Inflammatory macrophage treated with lipopolysaccharide for 1 hour (primary cell): ENCODE results near the gene HLA-F.

Source experiments
- DNase-seq, 2 donors: peaks; one replicate each; pipeline ENCODE4 v3.0.0-alpha.2; 2020 to 2022

Gene HLA-F

DNA sequence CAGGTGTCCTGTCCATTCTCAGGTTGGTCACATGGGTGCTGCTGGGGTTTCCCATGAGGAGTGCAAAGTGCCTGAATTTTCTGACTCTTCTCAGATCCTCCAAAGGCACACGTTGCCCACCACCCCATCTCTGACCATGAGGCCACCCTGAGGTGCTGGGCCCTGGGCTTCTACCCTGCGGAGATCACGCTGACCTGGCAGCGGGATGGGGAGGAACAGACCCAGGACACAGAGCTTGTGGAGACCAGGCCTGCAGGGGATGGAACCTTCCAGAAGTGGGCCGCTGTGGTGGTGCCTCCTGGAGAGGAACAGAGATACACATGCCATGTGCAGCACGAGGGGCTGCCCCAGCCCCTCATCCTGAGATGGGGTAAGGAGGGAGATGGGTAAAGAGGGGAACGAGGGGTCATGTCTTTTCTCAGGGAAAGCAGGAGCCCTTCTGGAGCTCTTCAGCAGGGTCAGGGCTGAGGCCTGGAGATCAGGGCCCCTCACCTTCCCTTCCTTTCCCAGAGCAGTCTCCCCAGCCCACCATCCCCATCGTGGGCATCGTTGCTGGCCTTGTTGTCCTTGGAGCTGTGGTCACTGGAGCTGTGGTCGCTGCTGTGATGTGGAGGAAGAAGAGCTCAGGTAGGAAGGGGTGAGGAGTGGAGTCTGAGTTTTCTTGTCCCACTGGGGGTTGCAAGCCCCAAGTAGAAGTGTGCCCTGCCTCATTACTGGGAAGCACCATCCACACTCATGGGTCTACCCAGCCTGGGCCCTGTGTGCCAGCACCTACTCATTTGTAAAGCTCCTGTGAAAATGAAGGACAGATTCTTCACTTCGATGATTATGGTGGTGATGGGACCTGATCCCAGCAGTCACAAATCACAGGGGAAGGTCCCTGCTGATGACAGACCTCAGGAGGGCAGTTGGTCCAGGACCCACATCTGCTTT lies 2.0 kb downstream of the HLA-F start:
- DNase-seq: no peak

DNA sequence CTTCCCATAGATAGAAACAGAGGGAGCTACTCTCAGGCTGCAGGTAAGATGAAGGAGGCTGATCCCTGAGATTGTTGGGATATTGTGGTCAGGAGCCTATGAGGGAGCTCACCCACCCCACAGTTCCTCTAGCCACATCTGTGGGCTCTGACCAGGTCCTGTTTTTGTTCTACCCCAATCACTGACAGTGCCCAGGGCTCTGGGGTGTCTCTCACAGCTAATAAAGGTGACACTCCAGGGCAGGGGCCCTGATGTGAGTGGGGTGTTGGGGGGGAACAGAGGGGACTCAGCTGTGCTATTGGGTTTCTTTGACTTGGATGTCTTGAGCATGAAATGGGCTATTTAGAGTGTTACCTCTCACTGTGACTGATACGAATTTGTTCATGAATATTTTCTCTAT lies 2.8 kb downstream of the HLA-F start:
- DNase-seq: no peak

DNA sequence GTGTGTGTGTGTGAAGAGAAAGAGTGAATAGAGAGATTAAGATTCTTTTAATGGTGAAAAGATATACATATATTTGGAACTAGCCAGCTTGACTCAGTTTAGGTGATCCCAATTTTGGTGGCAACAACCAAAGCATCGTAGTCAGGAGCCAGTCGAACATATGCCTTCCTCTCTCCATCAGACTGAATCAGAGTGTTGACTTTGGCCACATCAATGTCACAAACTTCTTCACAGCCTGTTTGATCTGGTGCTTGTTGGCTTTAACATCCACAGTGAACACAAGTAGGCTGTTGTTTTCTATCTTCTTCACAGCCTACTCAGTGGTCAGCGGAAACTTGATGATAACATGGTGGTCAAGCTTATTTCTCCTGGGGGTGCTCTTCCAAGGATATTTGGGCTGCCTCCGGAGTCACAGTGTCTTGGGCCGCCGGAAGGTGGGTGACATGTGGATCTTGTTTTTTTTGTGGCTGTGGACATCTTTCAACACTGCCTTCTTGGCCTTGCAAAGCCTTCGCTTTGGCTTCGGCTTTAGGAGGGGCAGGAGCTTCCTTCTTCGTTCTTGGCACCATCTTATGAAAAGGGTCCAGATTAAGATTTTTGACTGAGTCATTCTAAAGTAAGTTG lies 3.4 kb downstream of the HLA-F start:
- DNase-seq: no peak

DNA sequence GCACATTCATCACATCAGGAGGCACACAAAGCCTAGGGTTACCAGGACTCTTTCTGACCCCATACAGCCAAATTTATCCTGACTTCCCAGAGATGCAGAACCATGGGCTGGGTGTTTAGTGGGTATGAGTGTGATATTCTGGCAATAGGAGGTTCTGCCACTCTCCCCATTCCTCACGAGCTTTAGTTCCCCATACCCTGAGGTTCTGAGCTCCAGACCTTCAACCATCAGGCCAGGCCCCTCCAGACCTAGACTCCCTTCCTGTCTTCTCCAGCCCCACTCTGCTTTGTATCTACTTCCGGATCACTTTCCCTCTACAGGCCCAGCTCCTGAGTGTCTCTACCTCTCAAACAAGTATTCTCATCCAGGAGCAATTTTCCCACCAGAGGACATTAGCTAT lies 4.4 kb downstream of the HLA-F start:
- no peak for DNase-seq

DNA sequence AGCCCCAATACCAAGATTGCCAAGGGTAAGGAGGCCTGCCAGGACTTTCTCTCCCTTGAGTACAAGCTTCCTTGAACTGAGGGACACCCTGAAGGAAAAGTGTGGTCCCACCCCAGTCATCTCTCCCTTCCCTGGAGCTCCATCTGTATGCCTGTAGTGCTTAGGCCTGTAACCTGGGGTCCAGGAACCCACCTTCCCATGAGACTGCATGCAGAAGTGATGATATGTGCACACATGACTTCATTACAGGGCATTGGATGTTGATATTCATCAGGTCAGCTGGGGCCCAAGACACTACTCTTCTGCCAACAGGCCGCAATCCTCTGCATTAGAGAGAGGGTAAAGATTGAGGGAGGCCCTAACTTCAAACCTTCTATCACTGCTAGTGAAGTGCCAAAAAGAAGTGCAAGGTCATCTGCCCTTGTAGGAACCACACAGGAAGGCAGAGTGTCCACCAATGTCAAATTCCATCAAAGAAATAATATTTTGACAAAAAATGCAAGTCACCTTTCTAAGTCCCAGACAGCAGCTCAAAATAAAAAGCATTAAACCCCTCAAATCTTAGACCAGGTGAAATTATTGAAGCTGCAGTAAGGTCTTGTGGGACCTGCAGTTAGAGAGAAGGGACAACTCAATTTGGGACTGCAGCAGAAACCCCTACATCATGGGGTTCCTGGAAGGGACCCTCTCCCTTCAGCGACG lies 5.1 kb downstream of the HLA-F start:
- DNase-seq: no peak

DNA sequence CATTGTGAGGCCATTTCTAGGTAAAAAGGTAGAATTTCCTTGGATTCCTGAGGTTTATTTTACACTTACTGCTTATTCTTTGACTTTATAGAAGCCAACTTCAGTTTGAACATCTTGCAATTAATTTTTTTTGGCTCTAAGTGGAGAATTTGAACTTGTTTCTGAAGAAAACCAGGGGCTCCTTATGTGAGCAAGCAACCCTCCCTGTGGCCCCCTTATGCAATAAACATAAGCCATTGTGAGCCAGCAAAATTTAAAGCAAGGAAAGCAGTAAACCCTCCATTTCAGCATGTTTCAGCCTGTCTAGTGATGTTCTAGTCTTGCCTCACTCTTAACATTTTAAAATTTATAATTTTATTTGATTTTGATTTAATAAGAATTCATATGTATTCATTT lies 5.6 kb downstream of the HLA-F start:
- DNase-seq: no peak

DNA sequence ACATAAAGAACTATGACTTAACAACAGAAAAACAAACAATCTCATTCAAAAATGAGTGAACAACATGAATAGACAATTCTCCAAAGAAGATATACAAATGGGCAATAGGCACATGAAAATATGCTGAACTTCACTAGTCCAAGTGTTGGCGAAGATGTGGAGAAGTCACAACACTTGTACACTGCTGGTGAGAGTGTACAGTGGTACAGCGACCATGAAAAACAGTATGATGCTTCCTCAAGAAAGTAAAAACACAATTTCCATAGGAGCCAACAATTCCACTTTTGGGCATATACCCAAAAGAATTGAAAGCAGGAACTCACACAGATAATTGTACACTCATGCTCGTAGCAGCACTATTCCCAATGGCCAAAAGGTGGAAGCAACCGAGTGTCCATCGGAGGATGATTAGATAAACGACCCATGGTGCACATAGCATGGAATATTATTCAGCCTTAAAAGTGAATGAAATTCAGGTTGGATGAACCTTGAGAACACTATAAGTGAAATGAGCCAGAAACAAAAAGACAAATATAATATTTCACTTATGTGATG lies 6.6 kb downstream of the HLA-F start:
- no peak for DNase-seq

DNA sequence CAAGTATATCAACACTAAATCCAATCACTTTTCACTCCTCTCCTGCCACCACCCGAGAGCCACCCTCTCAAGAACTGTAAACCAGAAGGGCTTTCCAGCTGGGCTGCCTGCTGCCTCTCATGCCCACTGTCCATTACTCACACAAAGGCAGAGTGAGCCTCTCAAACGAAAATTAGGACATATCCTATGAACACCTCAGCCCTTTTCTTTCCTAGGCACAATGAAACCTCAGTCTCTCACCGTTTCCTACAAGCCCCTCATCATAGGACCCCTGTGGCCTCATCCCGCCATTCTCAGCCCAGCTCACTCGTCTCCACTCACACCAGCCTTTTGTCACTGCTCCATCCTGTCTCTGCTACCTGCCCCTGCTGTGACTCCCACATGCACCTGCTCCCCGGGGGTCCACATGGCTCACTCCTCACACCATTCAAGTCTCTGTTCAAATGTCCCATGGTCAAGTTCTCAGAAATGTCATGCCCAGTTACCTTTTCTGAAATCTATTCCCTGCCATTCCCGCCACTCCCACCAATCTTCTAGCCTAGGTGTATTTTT lies 7.4 kb downstream of the HLA-F start:
- no peak for DNase-seq

DNA sequence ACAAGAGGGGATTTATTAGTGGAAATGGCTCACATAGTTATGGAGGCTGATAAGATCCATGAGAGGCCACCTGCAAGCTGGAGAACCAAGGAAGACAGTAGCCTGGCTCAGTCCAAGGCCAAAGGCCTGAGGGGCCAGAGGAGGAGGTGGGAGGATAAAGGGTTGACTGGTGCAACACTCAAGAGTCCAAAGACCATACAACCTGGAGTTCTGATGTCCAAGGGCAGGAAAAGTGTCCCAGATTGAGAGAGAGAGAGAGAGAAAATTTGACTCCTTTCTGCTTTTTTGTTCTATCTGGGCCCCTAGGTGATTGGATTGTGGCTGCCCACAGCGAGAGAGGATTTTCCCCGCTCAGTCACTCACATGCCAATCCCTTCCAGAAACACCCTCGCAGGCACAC lies 8.0 kb downstream of the HLA-F start:
- DNase-seq: no peak

DNA sequence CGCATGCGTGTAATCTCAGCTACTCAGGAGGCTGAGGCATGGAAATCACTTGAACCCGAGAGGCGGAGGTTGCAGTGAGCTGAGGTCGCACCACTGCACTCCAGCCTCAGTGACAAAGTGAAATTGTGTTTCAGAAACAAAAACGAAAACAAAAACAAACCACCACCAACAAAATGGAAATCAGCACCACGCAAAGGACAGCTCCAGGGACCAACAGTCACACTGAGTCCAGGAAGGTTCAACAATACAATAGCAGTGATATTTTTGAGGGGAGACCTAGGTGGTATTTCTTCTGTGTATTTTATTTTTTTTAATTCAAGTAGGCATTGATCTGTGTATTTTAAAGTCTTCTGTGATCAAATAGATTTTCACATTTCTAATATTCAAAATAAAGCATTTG lies 9.8 kb downstream of the HLA-F start:
- DNase-seq: no peak

DNA sequence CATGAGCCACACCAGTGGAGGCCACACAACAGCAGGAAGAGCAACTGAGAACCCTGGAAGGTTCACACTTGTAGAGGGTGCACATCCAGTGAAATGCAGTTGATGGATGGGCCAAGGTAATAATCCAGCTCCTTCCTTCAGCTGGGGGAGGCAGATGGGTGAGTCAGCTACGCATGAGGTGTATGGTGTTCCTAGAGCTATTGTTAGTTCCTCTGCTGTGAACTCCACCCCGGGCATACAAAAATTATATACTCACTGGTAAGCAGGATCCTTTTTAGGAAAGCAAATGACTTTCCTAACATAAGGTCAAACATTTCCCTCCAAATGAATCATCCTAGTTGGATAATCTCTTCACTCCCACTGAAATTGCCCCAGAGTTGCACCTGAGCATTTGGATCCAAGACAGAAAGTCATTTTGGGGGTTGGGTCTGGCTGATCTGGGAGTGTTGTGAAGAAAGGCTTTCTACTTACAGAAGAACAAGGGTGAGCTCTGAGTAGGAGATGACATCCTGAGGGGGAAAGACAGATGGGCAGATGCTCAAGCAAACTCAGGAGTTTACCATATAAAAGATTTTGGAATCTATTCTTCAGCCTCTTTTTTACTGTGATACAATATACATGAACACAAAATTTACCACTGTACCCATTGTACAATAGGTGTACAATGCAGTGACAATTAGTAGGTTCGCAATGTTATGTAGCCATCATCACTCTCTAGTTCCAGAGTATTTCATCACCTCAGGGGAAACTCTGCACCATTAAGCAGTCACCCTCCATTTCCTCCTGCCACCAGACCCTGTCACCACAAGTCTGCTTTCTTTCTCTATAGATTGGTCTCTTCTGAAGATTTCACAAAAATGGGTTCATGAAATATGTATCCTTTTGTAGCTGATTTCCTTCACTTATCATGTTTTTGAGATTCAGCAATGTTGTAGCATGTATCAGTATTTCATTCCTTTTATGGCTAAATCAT lies 11.1 kb downstream of the HLA-F start:
- DNase-seq: peak in 1 of 2 donors; percentile 61

DNA sequence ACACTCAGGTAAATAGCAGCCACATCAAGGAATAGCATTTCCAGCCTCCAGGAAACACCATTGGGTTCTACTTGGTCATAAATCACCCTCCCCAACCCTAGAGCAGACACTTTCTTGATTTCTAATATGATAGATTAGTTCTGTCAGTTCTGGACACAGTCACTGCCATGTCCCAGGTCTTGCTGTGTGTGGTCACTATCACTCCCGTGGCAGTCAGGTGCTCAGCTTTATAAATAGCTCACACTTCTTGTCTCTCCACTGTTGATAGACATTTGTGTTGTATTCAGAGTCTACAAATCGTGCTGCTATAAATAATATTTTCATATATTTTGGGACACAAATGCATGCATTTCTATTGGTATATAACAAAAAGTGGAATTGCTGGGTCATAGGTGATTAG lies 13.3 kb downstream of the HLA-F start:
- no peak for DNase-seq

DNA sequence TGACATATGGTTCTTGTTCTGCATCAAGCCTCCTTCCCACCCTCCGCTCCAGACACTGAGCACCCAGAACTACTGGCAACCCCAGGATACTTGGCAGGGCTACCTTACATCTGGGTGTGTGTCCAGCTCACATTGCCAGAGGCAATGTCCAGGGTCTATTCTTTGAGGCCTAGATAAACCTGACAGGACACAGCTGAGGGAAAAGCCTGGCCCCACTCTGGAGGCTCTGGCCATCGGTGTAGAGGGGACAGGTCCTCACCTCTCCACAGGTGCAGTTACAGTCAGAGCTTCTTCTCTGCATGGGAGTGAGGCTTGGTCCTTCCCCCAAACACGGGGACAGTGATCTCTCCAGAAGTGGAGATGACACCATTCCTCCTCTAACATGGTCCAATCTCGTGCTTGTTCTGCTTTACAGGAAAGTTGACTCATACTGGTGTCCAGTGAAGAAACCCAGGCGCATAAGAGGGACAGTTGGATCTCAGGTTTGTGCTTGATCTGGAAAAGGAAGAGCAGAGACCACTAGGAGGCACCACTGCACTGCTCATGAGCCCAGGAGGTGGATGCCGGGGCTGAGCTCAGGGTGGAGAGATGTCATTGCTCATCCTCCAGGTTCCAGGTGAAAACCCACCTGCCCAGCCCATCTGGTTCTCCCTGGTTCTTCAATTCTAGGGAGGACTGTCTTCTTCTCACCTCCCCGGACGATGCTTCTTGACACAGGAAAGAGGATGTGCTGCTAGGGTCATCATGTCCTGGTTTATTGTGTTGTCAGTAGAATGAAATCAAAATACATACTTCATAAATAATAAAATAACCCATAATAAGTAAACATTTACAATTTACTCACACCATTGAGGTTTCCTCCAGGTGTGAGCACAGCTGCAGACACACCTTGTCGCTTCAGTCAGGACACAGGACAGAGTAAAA lies 14.7 kb downstream of the HLA-F start:
- peak; percentile 80 to 85 for DNase-seq

DNA sequence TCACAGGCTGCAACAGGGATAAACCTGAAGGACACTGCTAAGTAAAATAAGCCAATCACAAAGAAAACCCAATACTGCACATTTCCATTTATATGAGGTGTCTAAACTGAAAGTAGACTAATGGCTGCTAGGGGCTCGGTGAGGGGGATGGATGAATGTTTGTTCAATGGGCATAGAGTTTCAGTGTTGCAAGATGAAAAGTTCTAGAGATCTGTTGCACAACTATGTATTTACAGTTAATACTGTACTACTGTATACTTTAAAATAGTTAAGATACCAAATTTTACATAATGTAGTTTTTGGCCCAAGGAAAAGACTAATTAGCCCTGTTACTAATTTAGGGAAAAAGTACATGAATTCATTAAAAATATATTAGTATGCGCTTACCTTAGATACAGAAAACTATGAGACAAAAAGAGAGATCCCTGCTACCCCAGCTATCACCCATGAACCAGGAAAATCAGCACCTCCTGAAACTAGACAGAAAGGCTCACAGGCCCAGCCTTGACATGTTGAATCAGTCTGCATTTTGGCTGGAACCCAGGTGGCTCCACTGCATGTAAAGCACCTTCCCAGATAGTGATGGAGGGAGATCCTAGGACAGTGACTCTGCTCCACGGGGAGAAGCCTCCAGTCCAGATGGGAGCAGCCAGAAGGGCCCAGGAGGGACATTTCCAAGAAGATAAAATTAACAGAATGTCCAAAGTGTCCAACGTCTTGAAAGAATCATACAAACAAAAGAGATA lies 16.1 kb downstream of the HLA-F start:
- DNase-seq: no peak

DNA sequence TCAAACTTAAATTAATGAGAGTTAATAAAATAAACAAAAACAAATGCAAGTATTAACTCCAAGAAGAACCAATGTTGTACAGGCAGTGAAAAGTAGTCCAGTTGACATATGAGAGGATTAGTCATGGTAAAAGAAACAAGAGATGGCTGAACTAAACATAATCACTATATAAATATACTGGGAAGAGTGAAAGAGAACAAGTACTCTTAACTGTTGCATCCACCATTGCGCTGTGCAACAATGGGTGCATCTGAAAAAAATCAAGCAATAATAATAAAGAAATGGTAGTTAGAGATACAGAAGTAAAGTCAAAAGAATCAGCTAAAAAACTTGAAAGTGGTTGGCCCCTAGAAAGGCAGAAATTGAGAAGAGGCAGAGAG lies 16.6 kb downstream of the HLA-F start:
- no peak for DNase-seq

DNA sequence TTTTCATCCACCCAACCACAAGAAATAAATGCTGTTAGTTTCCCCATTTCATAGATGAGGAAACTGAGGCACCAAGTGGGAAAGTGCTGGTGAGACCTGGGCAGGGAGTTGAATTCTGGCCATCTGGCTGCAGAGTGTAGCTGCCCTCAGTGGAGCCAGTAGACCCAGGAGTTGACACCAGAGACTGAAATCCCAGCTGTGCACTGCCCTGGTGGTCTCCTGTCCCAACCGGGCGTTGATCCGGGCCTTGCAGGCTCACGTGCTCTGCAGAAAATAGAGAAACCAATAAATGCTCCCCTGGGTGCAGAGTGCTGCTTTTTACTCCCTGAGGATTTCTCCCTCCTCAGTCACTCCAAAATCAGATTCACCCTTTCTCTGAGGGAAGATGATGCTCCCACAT lies 18.4 kb downstream of the HLA-F start:
- no peak for DNase-seq

DNA sequence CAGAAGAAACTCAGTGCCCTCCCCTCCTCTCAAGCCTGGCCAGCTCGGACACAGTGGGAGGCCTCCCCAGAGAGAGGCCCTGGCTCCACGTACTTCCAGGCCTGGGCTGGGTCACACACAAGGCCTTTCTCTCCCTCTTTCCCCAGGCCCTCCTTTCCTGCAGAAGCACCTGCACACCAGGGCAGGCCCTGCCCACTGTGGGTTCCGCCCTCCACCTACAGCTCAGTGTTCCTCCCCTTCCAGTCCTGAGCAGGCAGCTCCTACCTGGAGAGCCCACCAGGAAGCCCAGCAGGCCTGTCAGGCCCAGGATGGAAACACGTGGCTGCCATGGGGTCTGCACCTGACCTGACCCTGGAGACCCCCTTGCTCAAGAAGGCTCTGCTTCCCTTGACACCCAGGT lies 18.9 kb downstream of the HLA-F start:
- no peak for DNase-seq

DNA sequence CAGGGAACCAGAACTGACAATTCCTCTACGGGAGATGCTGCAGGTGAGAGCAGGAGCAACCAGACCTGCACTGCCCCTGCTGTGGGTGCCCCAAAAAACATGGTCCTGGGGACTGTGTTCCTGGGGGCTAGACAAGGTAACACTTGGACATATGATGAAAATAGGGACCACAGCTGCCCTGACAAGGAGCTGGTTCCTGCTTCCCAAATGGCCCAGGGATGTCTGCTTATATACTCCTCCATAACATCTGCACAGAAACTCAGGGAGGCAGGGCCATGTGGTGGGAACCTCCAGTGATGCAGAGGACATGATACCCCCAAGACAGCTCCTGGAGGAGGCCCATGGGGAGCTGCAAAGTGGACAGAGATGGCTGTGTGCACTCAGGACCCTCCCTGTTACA lies 19.8 kb downstream of the HLA-F start:
- no peak for DNase-seq

DNA sequence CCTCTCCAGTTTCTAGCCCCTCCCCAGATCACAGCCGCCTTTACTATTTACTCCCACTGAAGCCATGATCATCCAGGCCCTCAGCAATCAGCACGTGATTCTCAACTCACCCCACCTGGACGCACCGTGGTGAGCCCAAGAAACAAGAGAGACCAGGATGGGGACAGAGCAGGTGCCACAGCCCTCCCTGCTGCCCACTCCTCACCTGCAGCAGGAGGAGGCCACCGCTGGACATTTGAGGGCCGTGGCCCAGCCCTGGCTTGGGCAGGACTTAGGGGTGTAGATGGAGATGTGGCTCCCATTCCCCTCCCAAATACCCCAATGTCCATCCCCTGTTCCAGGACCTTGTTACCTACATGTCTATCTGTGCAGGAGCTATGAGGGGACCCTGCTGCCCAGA lies 20.3 kb downstream of the HLA-F start:
- no peak for DNase-seq

DNA sequence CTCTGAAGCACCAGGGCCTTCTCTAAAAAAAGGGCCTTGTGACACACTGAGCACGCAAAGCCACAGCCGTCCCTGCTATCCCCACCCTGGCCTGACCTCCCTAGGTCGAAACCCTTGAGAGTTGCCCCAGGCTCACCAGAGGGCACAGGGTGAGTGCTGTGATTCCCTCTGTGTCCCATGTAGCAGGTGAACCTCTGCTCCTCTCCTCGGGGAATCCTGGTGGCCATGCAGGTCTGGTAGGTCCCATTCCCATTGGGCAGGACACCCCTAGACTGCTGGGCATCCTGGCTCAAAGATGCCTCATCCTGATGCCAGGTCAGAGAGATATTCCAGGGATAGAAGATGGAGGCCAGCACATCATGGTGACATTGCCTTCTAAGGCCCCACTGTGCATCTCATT lies 20.9 kb downstream of the HLA-F start:
- DNase-seq: no peak
